Endothelial cell of umbilical vein (primary cell): ENCODE results near the gene NR5A1. TPM values are rescaled to one million over a fixed set of nuclear protein-coding genes. Genes with fewer than 3 reads are reported as not detected.

Source experiments
- BruUV-seq: library from RNA; stranded (reverse); fragments of 400-500 nt; replicated peaks from 2 replicates; lab custom pipeline; 2021; lab: Mats Ljungman, UMichigan
- CTCF ChIA-PET: fragments of 300-600, 350-600 bp; sonication (Branson Sonifier 250); formaldehyde crosslinking; loops from one replicate; lab custom pipeline; 2021; ENCODE audit warnings: antibody characterized with exemption, inconsistent platforms; lab: Charles Lee
- POLR2A ChIA-PET: fragments of 300-600, 350-600 bp; sonication (Branson Sonifier 250); formaldehyde crosslinking; loops from one replicate; lab custom pipeline; 2021; ENCODE audit warnings: antibody characterized with exemption, inconsistent platforms; lab: Charles Lee
- DNase-seq: peaks from one replicate; pipeline ENCODE4 v3.0.0-alpha.2; 2011; ENCODE audit warnings: low read depth, low spot score
- FAIRE-seq: peaks from 2 replicates; lab custom pipeline; 2011; peaks lifted over from hg19 to GRCh38; lab: Jason Lieb, UNC
- H2AFZ ChIP-seq: 2 replicates; pipeline ENCODE4 v1.6.0; 2012; ENCODE audit warnings: low read depth, low read length, control low read depth, inconsistent platforms
- H3K27ac ChIP-seq: 2 replicates; pipeline ENCODE4 v1.5.1; 2011; ENCODE audit warnings: low read depth, mild to moderate bottlenecking, control low read depth, low read length, moderate library complexity; ENCODE audit not compliant: insufficient read depth
- H3K27me3 ChIP-seq, 2 experiments: 2 replicates each; pipeline versions ENCODE4 v1.6.0 to v1.6.1; 2011; ENCODE audit warnings: low read length in 2 of 2, mixed read lengths in 1 of 2; ENCODE audit not compliant: control insufficient read depth in 2 of 2, insufficient read depth in 2 of 2
- H3K36me3 ChIP-seq, 2 experiments: 2 replicates in 1 of 2; 3 replicates in 1 of 2; pipeline ENCODE4 v1.5.1; 2011; ENCODE audit warnings: low read length in 2 of 2, mild to moderate bottlenecking in 1 of 2, moderate library complexity in 1 of 2; ENCODE audit not compliant: control insufficient read depth in 2 of 2, insufficient read depth in 2 of 2; ENCODE audit errors: extremely low read depth in 1 of 2
- H3K4me1 ChIP-seq: 3 replicates; pipeline ENCODE4 v1.5.1; 2011; ENCODE audit warnings: mild to moderate bottlenecking, low read length; ENCODE audit not compliant: control insufficient read depth, insufficient read depth; ENCODE audit errors: extremely low read depth
- H3K4me2 ChIP-seq: 2 replicates; pipeline ENCODE4 v1.6.1; 2011; ENCODE audit warnings: low read length, control low read depth, mixed read lengths; ENCODE audit not compliant: insufficient read depth
- H3K4me3 ChIP-seq, 3 experiments: fragments of 200-600 bp in 1 of 3; sonication (generic), shearing (Covaris generic) in 1 of 3; replicated peaks in 1 of 3; 2 replicates each; pipeline ENCODE4 v1.5.1; 2011 to 2016; ENCODE audit warnings: control low read depth in 3 of 3, low read length in 3 of 3, mild to moderate bottlenecking in 2 of 3, inconsistent platforms in 1 of 3, low read depth in 1 of 3, moderate library complexity in 1 of 3; ENCODE audit not compliant: insufficient read depth in 1 of 3
- H3K79me2 ChIP-seq: 2 replicates; pipeline ENCODE4 v1.6.0; 2012; ENCODE audit warnings: low read length, inconsistent platforms; ENCODE audit not compliant: control insufficient read depth, insufficient read depth
- H3K9ac ChIP-seq: replicated peaks from 2 replicates; pipeline ENCODE3; 2011; ENCODE audit warnings: low read length, control low read depth; ENCODE audit not compliant: insufficient read depth; ENCODE audit errors: extremely low read depth
- H3K9me1 ChIP-seq: replicated peaks from 3 replicates; pipeline ENCODE4 v1.6.0; 2011; ENCODE audit warnings: mild to moderate bottlenecking, low read length; ENCODE audit not compliant: control insufficient read depth, insufficient read depth; ENCODE audit errors: extremely low read depth
- H3K9me3 ChIP-seq: replicated peaks from 2 replicates; pipeline ENCODE4 v1.5.1; 2012; ENCODE audit warnings: low read length, inconsistent platforms; ENCODE audit not compliant: control insufficient read depth, insufficient read depth
- H4K20me1 ChIP-seq: replicated peaks from 2 replicates; pipeline ENCODE3; 2011; ENCODE audit warnings: mild to moderate bottlenecking, low read length; ENCODE audit not compliant: control insufficient read depth, insufficient read depth; ENCODE audit errors: extremely low read depth
- CTCF ChIP-seq, 2 donors: IDR thresholded peaks; 1 replicate in 1 of 2; 2 replicates in 1 of 2; pipeline ENCODE4 v1.5.1; 2011; ENCODE audit warnings: low read length in 2 of 2, mild to moderate bottlenecking in 2 of 2, moderate library complexity in 2 of 2, control low read depth in 1 of 2, inconsistent platforms in 1 of 2, low read depth in 1 of 2; ENCODE audit not compliant: insufficient read depth in 1 of 2; ENCODE audit errors: extremely low read depth in 1 of 2
- EZH2 ChIP-seq: IDR thresholded peaks from 2 replicates; pipeline ENCODE4 v1.6.1; 2012; ENCODE audit warnings: borderline replicate concordance, low read depth, mild to moderate bottlenecking, moderate library complexity, low read length, inconsistent platforms; ENCODE audit not compliant: severe bottlenecking
- FOS ChIP-seq: IDR thresholded peaks from 2 replicates; pipeline ENCODE4 v1.6.1; 2011; ENCODE audit warnings: mild to moderate bottlenecking, low read length, moderate library complexity, borderline replicate concordance; ENCODE audit not compliant: insufficient read depth
- GATA2 ChIP-seq: IDR thresholded peaks from 2 replicates; pipeline ENCODE4 v1.7.0; 2011; ENCODE audit warnings: low read depth, mild to moderate bottlenecking, moderate library complexity, mixed read lengths, low read length; ENCODE audit not compliant: insufficient read length, insufficient read depth
- JUN ChIP-seq: IDR thresholded peaks from 2 replicates; pipeline ENCODE4 v1.6.1; 2011; ENCODE audit warnings: borderline replicate concordance, low read depth; ENCODE audit not compliant: insufficient read length, insufficient read depth
- MAX ChIP-seq: IDR thresholded peaks from 2 replicates; pipeline ENCODE4 v1.6.1; 2011; ENCODE audit not compliant: insufficient read depth, insufficient read length
- MYC ChIP-seq: IDR thresholded peaks from one replicate; pipeline ENCODE4 v1.6.1; 2011; ENCODE audit warnings: mild to moderate bottlenecking, low read depth, low read length
- POLR2A ChIP-seq: IDR thresholded peaks from 2 replicates; pipeline ENCODE4 v1.6.1; 2012; ENCODE audit warnings: low read depth, mild to moderate bottlenecking, control low read depth, low read length
- POLR2AphosphoS5 ChIP-seq: IDR thresholded peaks from 2 replicates; pipeline ENCODE4 v1.6.1; 2012; ENCODE audit warnings: low read depth, mild to moderate bottlenecking, control low read depth, low read length, moderate library complexity; ENCODE audit not compliant: insufficient read depth
- dilution Hi-C: fragments of 300-500 bp; cut with MboI; formaldehyde crosslinking; loops from one replicate; pipeline ENCODE4 v1.15.0; 2019; ENCODE audit warnings: low sequenced_read_pairs; ENCODE audit not compliant: extremely low pct_ligation_motif_present
- intact Hi-C: fragments of 100-400 bp; cut with micrococcal nuclease; formaldehyde crosslinking; loops from one replicate; pipeline ENCODE4 v1.10.0; 2022
- polyA plus RNA-seq, 4 experiments: library from polyadenylated mRNA; depleted of rRNA in 3 of 4; stranded (reverse) in 3 of 4; unstranded in 1 of 4; fragments of >200 nt; gene quantifications; 2 replicates each; pipeline versions ENCODE4 v1.2.1 to v1.2.3, GENCODE V29; 2011 to 2012; ENCODE audit warnings: missing spikeins in 1 of 4
- total RNA-seq: library from RNA; stranded (reverse); gene quantifications from 2 replicates; pipeline ENCODE4 v1.2.3, GENCODE V29; 2021

Gene NR5A1
- total and polyA plus RNA-seq, 2 donors (not counting 3 experiments of a cell fraction or from before 2014, with no cell fraction given), result not detected

GRCh38 chr9:124491049-124491975 lies 15.9 kb downstream of the NR5A1 start:
- H4K20me1 ChIP-seq, result no peaks in the 10 kb centered on the region
- no peak overlapping the region for H3K4me2 ChIP-seq
- CTCF ChIA-PET, result interaction anchor here (0.7 kb wide), 1 partner anchor 27 kb away, joined by 3 read pairs; no protein-coding TSS in a partner anchor
- H3K79me2 ChIP-seq, result no peaks in the 10 kb centered on the region
- BruUV-seq, result no TSS peak
- H2AFZ ChIP-seq, result no peak overlapping the region
- H3K27me3 ChIP-seq, result peaks cover 20 to 22% of the 10 kb centered on the region in 2 experiments
- H3K9me1 ChIP-seq, result no peaks in the 10 kb centered on the region
- no peak for FAIRE-seq
- POLR2A ChIA-PET, result no interaction called here
- dilution Hi-C loops (no loop called here), intact Hi-C loops (no loop called here)
- H3K4me1 ChIP-seq, result no peaks in the 10 kb centered on the region
- no peaks in the 10 kb centered on the region for H3K9me3 ChIP-seq
- no peak overlapping the region for H3K9ac ChIP-seq
- no peak for DNase-seq
- H3K4me3 ChIP-seq, result no peak overlapping the region
- no peaks in the 10 kb centered on the region for H3K36me3 ChIP-seq
- H3K27ac ChIP-seq, result no peak overlapping the region
- no peak for TF ChIP-seq EZH2
- no peak for TF ChIP-seq JUN
- TF ChIP-seq GATA2, result no peak
- TF ChIP-seq POLR2A, result no peak
- no peak for TF ChIP-seq FOS
- TF ChIP-seq MAX, result no peak
- TF ChIP-seq MYC, result no peak
- TF ChIP-seq POLR2AphosphoS5, result no peak
- no peak for TF ChIP-seq CTCF (IDR thresholded peaks at IDR 0.05; ENCODE audit: extremely low read depth in 1 of 2, insufficient read depth in 1 of 2, low read depth in 1 of 2, low read length in 2 of 2)
